Mesothelial cell of epicardium (in vitro differentiated cells): ENCODE data around the gene SH3RF3. TPM values are rescaled to one million over a fixed set of nuclear protein-coding genes. Genes with fewer than 3 reads are reported as not detected.

ENCODE experiments used
- DNase-seq, 2 experiments: peaks; one replicate each; pipeline ENCODE4 v3.0.0; 2021; ENCODE audit warnings: low spot score in 2 of 2; ENCODE audit not compliant: unreplicated experiment in 2 of 2
- H3K27ac Mint-ChIP-seq: 2 replicates; pipeline ENCODE4 v1.8.0; 2021; ENCODE audit warnings: mixed read lengths
- H3K27me3 Mint-ChIP-seq: 2 replicates; pipeline ENCODE4 v1.8.0; 2021; ENCODE audit warnings: low read depth, mixed read lengths
- H3K36me3 Mint-ChIP-seq: 2 replicates; pipeline ENCODE4 v1.8.0; 2021; ENCODE audit warnings: mixed read lengths
- H3K4me1 Mint-ChIP-seq: 2 replicates; pipeline ENCODE4 v1.8.0; 2021; ENCODE audit warnings: mixed read lengths
- H3K4me3 Mint-ChIP-seq: 2 replicates; pipeline ENCODE4 v1.8.0; 2021; ENCODE audit warnings: mild to moderate bottlenecking, moderate library complexity, mixed read lengths
- H3K9me3 Mint-ChIP-seq: 2 replicates; pipeline ENCODE4 v1.8.0; 2021; ENCODE audit warnings: mixed read lengths
- CTCF ChIP-seq: fragments of 200-600 bp; sonication (generic); IDR thresholded peaks from one replicate; pipeline ENCODE4 v1.5.0; 2021; ENCODE audit warnings: antibody characterized with exemption; ENCODE audit not compliant: unreplicated experiment
- total RNA-seq: library from RNA; stranded (reverse); gene quantifications from 3 replicates; pipeline ENCODE4 v1.2.1, GENCODE V29; 2021

SH3RF3 gene
- total RNA-seq, 1 donor from 2014 or later, result 2.7 TPM

- H3K27me3 Mint-ChIP-seq, result peaks cover 5% of the 10 kb centered on the region
- no peak for TF ChIP-seq CTCF
- no peak for DNase-seq
- H3K4me3 Mint-ChIP-seq, result no peak overlapping the region
- peaks cover 22% of the 10 kb centered on the region for H3K9me3 Mint-ChIP-seq
- no peak overlapping the region for H3K27ac Mint-ChIP-seq
- H3K4me1 Mint-ChIP-seq, result peaks cover 28% of the 10 kb centered on the region
- H3K36me3 Mint-ChIP-seq, result peaks cover 4% of the 10 kb centered on the region
These were observed 47.9 kb downstream of the SH3RF3 start for GRCh38 chr2:109176928-109177327.

- peaks cover 7% of the 10 kb centered on the region for H3K27me3 Mint-ChIP-seq
- peaks cover 25% of the 10 kb centered on the region for H3K4me1 Mint-ChIP-seq
- no peak overlapping the region for H3K4me3 Mint-ChIP-seq
- peaks cover 4% of the 10 kb centered on the region for H3K36me3 Mint-ChIP-seq
- no peak for TF ChIP-seq CTCF
- H3K9me3 Mint-ChIP-seq, result peaks cover 26% of the 10 kb centered on the region
- DNase-seq, result no peak
- H3K27ac Mint-ChIP-seq, result no peak overlapping the region
These were observed 48.6 kb downstream of the SH3RF3 start for GRCh38 chr2:109177635-109178034.

- Mint-ChIP-seq H3K9me3 (peaks cover 26% of the 10 kb centered on the region), H3K4me3 (no peak overlapping the region), H3K27ac (no peak overlapping the region), H3K36me3 (peaks cover 4% of the 10 kb centered on the region), H3K27me3 (peaks cover 11% of the 10 kb centered on the region), H3K4me1 (peaks cover 17% of the 10 kb centered on the region)
- no peak for DNase-seq
- TF ChIP-seq CTCF, result no peak
These were observed 50.0 kb downstream of the SH3RF3 start for GRCh38 chr2:109178968-109179367.

- peaks cover 27% of the 10 kb centered on the region for H3K4me1 Mint-ChIP-seq
These were observed 51.8 kb downstream of the SH3RF3 start for GRCh38 chr2:109180786-109181185.

GRCh38 chr2:109182426-109182825 lies 53.4 kb downstream of the SH3RF3 start:
- Mint-ChIP-seq H3K36me3 (peaks cover 4% of the 10 kb centered on the region), H3K4me1 (peaks cover 18% of the 10 kb centered on the region), H3K27me3 (peaks cover 13% of the 10 kb centered on the region), H3K4me3 (no peak overlapping the region), H3K27ac (no peak overlapping the region), H3K9me3 (peaks cover 26% of the 10 kb centered on the region)
- no peak for DNase-seq
- TF ChIP-seq CTCF, result no peak

More at GRCh38 chr2:109180786-109181185, 51.8 kb downstream of the SH3RF3 start:
- no peak for TF ChIP-seq CTCF
- no peak overlapping the region for H3K27ac Mint-ChIP-seq
- peaks cover 13% of the 10 kb centered on the region for H3K27me3 Mint-ChIP-seq
- no peak overlapping the region for H3K4me3 Mint-ChIP-seq
- DNase-seq, result no peak
- H3K9me3 Mint-ChIP-seq, result peaks cover 26% of the 10 kb centered on the region
- peaks cover 4% of the 10 kb centered on the region for H3K36me3 Mint-ChIP-seq

- peaks cover 4% of the 10 kb centered on the region for H3K36me3 Mint-ChIP-seq
- H3K27ac Mint-ChIP-seq, result no peak overlapping the region
- H3K4me3 Mint-ChIP-seq, result no peak overlapping the region
- H3K27me3 Mint-ChIP-seq, result peaks cover 20% of the 10 kb centered on the region
- no peak for TF ChIP-seq CTCF
- peaks cover 10% of the 10 kb centered on the region for H3K4me1 Mint-ChIP-seq
- peaks cover 26% of the 10 kb centered on the region for H3K9me3 Mint-ChIP-seq
- no peak for DNase-seq
These were observed 54.9 kb downstream of the SH3RF3 start for GRCh38 chr2:109183871-109184270.
